Mammary epithelial cell (primary cell): ENCODE results near the gene CALR3.

ENCODE experiments used
- EZH2 ChIP-seq: IDR thresholded peaks from 2 replicates; pipeline ENCODE4 v1.6.1; 2012; ENCODE audit warnings: low read length, inconsistent platforms, borderline replicate concordance
- TF ChIP-seq, protein P1 (sequence below), 2 donors: IDR thresholded peaks in 1 of 2; conservative IDR thresholded peaks in 1 of 2; 2 replicates each; pipeline ENCODE4 v1.5.1; 2011 to 2012; ENCODE audit warnings: inconsistent platforms in 2 of 2, low read length in 2 of 2, mild to moderate bottlenecking in 2 of 2, control low read depth in 1 of 2, low read depth in 1 of 2; ENCODE audit not compliant: insufficient read depth in 1 of 2; ENCODE audit errors: extremely low read depth in 1 of 2

DNA sequence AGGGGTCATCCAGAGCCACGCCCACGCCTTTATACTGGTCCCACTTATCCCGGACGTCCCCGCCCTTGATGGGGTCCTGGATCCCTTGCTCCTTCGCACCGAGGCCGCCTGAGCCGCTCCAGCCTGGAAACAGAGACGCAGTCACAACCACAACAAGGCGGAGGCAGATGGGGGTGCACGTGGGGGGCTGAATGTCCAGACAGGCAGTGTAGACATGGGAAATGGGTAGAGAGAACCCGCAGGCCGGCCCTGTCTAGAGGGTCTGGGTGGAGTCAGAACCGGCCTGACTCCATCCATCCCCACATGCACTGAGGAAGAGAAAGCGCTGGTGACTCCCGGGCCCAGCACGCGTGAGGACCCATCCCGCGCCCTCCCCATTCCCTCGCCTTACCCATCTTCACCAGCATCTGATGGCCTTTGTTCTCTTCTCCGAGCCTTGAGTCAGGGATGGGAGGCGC lies 23.3 kb upstream of the CALR3 start:
- TF ChIP-seq, protein P1, sequence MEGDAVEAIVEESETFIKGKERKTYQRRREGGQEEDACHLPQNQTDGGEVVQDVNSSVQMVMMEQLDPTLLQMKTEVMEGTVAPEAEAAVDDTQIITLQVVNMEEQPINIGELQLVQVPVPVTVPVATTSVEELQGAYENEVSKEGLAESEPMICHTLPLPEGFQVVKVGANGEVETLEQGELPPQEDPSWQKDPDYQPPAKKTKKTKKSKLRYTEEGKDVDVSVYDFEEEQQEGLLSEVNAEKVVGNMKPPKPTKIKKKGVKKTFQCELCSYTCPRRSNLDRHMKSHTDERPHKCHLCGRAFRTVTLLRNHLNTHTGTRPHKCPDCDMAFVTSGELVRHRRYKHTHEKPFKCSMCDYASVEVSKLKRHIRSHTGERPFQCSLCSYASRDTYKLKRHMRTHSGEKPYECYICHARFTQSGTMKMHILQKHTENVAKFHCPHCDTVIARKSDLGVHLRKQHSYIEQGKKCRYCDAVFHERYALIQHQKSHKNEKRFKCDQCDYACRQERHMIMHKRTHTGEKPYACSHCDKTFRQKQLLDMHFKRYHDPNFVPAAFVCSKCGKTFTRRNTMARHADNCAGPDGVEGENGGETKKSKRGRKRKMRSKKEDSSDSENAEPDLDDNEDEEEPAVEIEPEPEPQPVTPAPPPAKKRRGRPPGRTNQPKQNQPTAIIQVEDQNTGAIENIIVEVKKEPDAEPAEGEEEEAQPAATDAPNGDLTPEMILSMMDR (conservative IDR thresholded peaks at IDR 0.05 in 1 of 2, IDR thresholded peaks at IDR 0.05 in 1 of 2; ENCODE audit: extremely low read depth in 1 of 2, insufficient read depth in 1 of 2, low read depth in 1 of 2, low read length in 2 of 2) = no peak
- no peak for TF ChIP-seq EZH2
